ENCODE results near the gene RARRES2.

Gene RARRES2

GRCh38 chr7:150375662-150376521 lies 34.5 kb upstream of the RARRES2 start:
- peak; percentile 37 for DNase-seq

DNA sequence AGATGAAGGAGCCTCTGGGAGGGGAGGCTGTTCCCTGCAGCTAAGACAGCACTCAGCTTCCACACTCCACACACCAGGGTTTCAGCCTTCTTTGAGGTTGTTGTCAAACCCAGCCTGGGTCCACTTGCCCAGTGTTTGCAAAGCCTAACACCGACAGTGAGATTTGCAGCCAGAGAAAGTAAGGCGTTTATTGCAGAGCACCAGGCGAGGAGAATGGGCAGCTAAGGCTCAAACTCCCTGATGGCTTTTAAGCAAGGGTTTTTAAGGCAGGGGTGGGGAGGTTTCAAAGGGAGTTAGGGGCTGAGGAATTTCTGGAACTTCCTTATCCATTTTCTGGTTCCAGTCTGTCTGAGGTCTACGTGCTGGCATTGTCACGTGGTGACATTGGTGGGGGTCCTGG lies 33.0 kb upstream of the RARRES2 start:
- no peak for DNase-seq

- no peak for DNase-seq
Observed at GRCh38 chr7:150374026-150374425, 32.6 kb upstream of the RARRES2 start.

GRCh38 chr7:150373049-150373801 lies 31.8 kb upstream of the RARRES2 start:
- DNase-seq: no peak

- no peak for DNase-seq
Observed at GRCh38 chr7:150372271-150373048, 31.0 kb upstream of the RARRES2 start.

DNA sequence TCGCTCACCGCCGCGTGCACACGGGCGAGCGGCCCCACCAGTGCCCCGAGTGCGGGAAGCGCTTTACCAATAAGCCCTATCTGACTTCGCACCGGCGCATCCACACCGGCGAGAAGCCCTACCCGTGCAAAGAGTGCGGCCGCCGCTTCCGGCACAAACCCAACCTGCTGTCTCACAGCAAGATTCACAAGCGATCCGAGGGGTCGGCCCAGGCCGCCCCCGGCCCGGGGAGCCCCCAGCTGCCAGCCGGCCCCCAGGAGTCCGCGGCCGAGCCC lies 30.5 kb upstream of the RARRES2 start:
- DNase-seq: no peak

DNA sequence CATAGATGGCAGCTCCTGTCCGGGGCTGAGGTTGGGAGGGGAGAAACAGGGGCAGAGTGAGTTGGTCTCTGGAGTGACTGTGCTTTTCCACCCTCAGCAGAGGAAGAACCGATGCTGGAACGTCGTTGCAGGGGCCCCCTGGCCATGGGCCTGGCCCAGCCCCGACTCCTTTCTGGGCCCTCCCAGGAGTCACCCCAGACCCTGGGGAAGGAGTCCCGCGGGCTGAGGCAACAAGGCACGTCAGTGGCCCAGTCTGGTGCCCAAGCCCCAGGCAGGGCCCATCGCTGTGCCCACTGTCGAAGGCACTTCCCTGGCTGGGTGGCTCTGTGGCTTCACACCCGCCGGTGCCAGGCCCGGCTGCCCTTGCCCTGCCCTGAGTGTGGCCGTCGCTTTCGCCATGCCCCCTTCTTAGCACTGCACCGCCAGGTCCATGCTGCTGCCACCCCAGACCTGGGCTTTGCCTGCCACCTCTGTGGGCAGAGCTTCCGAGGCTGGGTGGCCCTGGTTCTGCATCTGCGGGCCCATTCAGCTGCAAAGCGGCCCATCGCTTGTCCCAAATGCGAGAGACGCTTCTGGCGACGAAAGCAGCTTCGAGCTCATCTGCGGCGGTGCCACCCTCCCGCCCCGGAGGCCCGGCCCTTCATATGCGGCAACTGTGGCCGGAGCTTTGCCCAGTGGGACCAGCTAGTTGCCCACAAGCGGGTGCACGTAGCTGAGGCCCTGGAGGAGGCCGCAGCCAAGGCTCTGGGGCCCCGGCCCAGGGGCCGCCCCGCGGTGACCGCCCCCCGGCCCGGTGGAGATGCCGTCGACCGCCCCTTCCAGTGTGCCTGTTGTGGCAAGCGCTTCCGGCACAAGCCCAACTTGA lies 29.9 kb upstream of the RARRES2 start:
- DNase-seq: no peak

GRCh38 chr7:150370612-150371071 lies 29.2 kb upstream of the RARRES2 start:
- DNase-seq: no peak

DNA sequence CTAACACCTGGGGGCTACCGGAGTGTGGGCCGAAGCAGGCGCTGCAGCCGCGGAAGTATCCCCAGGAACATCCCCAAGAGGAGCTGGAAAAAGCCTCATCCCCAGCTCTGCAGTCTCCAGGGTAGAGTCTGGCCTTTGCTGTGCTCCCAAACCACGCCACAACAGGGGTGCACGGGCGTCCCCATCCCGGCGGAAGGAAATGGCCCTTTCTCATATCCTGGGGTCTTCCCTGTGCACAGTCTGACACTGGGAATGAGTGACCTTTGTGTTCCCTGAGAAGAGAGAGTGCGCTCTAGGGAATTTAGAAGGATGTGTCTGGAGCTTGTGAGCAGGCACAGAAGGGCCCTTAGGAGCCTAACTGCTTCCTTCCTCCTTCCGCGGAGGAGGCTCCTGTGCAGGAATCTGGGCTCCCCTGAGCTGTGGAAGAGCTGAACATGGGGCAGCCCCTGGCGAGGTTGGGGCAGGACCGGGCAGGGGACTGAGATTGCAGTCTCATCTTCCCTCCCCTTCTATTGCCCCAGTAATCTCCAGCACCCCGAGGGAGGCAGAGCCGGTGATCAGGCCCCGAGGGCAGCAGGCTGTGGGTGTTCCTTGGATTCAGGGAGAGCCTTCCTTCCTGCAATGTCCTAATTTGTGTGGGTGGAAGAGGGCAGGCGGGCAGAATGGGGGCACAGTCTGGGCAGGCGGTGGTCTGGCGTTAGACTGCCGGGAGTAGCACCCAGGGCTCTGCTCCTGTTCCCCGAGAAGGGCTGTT lies 28.5 kb upstream of the RARRES2 start:
- DNase-seq: no peak

DNA sequence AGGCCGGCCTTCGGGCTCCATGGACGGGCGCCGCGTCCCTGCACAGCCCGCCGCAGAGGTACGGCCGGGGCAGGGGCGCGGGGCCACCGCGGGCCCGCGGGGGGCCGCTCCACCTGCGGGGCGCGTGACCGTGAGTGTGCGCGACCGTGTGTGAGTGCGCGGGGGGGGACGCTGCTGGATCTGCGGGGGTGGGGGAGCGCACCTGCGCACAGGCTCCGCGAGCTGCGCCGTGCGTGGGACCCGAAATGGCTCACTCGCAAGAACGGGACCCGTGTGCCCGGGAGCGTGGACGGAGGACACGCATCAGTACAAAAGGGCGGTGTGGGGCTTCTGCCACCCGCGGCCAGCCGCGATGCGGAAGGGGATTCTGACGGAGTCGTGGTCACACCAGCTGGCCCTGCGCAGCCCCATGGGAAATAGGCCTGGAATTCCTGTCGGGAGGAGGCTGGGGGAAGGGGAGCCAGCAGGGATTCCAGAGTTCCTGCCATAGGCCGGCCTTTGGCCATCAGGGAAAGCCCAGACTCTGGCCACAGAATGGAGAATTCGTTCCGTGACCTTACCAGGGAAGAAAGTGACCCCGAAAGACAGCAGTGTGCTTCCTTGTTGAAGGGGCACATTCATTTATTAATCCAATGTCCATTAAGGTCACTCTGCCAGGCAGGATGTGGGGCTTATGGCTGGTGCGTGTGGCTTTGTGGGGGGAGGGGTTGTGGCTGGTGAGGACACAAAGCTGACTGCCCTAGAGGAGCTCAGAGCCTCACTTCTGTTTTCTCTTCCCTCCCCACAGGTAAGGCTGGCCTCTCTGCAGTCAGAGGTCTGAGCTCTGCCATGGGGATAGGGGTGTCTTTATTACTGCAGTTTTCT lies 27.7 kb upstream of the RARRES2 start:
- peak; percentile 39 for DNase-seq

DNA sequence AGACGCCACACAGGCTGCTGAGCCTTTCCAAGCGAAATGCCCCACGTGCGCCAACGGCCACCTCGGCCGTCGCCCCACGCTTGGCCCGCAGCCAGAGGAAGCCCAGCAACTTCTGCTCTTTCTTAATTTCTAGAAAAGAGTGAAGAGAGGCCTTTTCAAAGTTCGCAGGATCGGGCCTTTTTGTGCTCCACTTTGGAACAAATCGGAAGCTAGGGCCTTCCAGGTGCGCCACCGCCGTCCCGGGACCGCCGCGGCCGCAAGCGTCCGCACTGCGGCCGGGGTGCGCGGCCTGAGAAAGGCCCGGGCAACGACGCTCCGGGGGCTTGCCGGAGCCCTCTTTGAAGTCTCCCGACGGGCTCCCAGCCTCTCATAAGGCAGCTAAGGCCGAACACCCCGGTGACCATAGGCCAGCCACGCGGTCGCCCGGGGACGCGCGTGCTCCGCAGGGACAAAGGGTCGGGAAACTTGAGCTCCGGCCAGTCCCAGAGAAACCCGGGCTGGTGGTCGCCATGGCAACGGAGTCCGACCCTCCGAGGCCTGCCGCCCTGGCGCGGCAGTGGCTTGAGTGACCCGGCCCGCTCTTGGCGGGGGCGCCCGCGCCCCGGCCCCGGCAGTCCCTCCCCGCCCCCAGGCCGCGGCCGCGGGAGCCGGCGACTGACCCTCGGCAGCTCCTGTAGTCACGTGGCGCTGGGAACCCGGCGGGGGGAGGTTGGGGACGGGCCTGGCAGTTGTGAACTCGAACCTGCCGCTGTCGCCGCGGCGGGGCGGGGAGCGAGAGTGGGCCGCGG lies 26.9 kb upstream of the RARRES2 start, which contains the start of gene REPIN1:
REPIN1 (plus strand) TSS at position 727 of the 788 bp plus-strand sequence. CDS start 890 bp downstream, outside the sequence.
- DNase-seq: peak; percentile 82

GRCh38 chr7:150367677-150368095 lies 26.3 kb upstream of the RARRES2 start:
- DNase-seq: no peak

GRCh38 chr7:150365673-150366398 lies 24.4 kb upstream of the RARRES2 start:
- no peak for DNase-seq

GRCh38 chr7:150365194-150365593 lies 23.8 kb upstream of the RARRES2 start:
- no peak for DNase-seq

DNA sequence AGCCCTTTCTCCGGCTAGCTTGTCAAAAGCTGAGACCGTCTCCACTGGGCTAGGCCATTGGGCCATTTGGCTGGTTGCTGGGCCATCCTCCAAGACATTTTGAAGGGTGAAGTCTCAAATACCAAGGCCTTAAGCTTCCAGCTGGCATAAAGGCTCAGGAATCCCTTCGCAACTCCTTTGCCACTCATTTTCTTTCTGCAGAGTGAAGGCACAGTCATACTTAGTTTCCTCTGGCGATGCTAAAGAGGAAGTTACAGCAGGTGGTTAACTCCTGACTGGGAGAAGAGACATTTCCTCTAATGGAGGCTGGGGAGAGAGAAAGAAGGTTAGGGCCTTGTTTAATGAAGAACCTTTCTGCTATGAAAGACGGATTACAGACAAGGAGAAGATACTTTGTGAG lies 22.4 kb upstream of the RARRES2 start:
- DNase-seq: no peak

DNA sequence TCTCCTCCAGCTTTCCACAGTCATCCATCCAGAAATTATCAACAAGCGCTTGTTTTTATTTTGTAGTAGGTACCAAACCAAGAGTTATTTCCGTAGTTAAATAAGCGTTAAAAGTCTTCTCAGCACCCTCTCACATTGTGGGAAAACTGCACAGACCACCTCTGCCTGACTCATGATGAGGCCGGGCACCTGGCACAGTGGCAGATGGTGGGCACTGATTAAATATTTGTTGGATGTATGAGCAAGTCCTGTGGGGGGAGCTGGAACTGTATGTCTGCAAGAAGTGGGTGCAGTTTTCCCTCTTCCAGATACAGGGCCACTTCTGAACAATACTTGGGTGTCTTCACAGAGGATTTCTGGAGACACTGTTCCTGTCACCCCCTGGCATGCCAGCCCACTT lies 21.9 kb upstream of the RARRES2 start:
- DNase-seq: no peak

DNA sequence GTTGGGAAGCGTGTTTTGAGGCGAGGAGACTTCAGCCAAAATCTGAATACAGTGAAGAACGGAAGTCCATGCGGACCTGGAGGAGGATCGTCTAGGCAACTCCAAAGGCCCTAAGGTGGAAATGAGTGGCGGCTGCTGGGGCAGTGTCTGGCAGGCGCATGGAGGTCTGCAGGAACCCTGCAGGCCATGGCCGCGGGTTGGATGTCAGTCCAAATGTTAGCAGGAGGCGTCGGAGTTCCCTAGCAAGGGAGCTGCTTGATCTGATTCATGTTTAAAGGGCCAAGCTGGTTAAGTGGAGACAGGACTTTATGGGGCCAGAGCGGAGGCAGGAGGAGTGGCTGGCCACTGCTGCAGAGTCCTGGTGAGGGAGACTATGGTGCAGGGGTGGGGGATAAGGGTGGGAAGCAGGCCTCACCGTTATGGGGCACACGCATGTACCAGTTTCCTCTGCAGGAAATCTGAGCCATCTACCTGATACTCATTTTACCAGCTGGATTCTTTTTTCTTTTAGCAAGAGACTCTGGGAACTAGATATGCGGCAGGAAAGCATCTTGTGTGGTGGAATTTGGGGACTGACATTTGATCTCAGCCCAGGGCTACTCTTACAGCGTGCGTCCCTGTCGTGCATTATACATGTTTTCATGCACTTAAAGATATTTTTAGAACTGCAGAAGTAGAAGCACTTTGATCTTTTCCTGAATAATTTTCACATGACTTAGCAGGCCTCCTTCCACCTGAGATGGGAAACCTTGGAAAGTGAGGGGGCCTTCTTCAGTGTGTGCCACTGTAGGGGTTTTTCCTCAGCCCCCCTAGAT lies 20.6 kb upstream of the RARRES2 start:
- DNase-seq: no peak

GRCh38 chr7:150361402-150361801 lies 20.0 kb upstream of the RARRES2 start:
- DNase-seq: no peak
